Epithelial cell of esophagus (primary cell): ENCODE measurements around the gene MEG3.

Source experiments
- DNase-seq: peaks from one replicate; pipeline ENCODE4 v3.0.0; 2010; ENCODE audit warnings: low read depth
- H3K4me3 ChIP-seq: 2 replicates; pipeline ENCODE4 v1.5.1; 2011; ENCODE audit warnings: mild to moderate bottlenecking, low read length, control low read depth
- TF ChIP-seq, protein P1 (sequence below): IDR thresholded peaks from 2 replicates; pipeline ENCODE4 v1.5.1; 2011; ENCODE audit warnings: low read depth, mild to moderate bottlenecking, low read length, control low read depth, inconsistent platforms; ENCODE audit not compliant: insufficient read depth; ENCODE audit errors: missing control alignments

MEG3 gene

GRCh38 chr14:100827101-100828021 lies 1.4 kb downstream of the MEG3 start:
- H3K4me3 ChIP-seq = peak overlapping the region; percentile 44
- DNase-seq = no peak
- TF ChIP-seq, protein P1, sequence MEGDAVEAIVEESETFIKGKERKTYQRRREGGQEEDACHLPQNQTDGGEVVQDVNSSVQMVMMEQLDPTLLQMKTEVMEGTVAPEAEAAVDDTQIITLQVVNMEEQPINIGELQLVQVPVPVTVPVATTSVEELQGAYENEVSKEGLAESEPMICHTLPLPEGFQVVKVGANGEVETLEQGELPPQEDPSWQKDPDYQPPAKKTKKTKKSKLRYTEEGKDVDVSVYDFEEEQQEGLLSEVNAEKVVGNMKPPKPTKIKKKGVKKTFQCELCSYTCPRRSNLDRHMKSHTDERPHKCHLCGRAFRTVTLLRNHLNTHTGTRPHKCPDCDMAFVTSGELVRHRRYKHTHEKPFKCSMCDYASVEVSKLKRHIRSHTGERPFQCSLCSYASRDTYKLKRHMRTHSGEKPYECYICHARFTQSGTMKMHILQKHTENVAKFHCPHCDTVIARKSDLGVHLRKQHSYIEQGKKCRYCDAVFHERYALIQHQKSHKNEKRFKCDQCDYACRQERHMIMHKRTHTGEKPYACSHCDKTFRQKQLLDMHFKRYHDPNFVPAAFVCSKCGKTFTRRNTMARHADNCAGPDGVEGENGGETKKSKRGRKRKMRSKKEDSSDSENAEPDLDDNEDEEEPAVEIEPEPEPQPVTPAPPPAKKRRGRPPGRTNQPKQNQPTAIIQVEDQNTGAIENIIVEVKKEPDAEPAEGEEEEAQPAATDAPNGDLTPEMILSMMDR = peak; percentile 41

- peak overlapping the region; percentile 44 for H3K4me3 ChIP-seq
- DNase-seq = peak; percentile 52
- TF ChIP-seq, protein P1 = peak; percentile 49
Observed at GRCh38 chr14:100828031-100828769, 2.3 kb downstream of the MEG3 start.

- H3K4me3 ChIP-seq = no peak overlapping the region
- TF ChIP-seq, protein P1 = no peak
- DNase-seq = no peak
Observed at GRCh38 chr14:100830681-100831080, 4.8 kb downstream of the MEG3 start.

DNA sequence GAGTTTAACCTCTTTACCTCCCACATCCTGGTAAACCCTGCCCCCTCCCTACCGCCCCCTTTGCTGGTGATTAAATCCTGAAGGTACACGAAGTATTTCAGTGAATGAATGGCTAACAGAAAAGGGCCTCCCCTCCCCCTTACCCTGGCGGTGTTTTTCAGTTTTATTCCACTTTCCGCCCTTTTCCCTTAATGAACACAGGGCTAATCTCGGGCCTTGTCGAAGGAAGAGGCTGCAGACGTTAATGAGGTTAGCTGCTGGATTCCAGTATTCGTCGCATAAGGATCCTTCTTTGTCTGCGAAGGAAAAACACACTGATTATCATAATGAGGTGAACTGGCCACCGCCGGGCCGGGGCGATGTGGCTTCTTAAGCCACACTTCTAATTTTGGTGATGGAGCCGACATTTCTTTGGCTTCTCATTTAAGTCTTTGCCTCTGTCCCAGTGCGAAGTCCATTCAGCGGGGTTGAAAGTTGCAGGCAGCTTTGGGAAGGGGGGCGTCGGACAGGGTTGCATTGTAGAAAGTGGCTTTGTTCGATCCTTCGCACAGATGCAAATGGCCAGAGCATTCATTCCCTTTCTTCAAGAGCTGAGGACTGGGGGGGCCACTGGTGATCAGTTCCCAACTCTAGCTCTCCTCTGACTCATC lies 6.5 kb downstream of the MEG3 start:
- H3K4me3 ChIP-seq = no peak overlapping the region
- TF ChIP-seq, protein P1 = no peak
- no peak for DNase-seq

DNA sequence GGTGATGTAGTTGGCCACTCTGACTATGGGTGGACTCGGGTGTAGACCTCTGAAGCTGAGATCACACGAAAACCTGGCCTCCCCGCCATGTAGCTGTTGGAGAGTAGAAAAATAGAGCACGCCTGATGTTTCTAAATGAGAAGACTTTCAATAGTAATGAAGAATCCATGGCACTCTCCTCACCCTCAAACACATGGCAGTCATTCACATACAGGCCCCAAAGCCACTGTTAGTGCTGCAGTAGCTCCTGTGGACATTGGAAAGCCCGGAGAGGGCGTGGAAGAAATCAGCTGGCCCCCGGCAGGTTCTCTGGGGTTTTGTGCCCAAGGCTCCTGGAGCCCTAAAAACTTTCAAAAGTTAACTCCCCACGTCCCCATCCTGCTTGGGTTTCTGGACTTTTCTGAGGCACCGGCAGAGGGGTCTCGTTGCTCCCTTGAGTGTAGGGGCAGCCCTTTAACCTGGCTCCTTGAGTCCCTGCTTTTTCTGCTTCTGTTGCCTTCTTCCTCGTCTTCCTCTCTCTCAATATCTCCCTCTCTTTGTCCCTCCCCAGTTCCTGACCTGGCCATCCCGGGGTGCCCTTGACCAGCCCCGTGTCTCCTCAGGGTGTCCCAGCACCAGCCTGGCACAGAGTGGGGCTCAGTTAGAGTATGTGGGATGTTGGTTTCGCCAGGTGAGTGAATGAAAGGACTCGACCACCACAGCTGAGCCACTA lies 8.3 kb downstream of the MEG3 start:
- DNase-seq = no peak

More for the DNA sequence above, 8.3 kb downstream of the MEG3 start:
- TF ChIP-seq, protein P1 = no peak
- no peak overlapping the region for H3K4me3 ChIP-seq
